ENCODE results near the gene LINC00237.

- TF ChIP-seq CTCF (IDR thresholded peaks at IDR 0.05), result no peak
- TF ChIP-seq POLR2A (IDR thresholded peaks at IDR 0.05), result no peak
Measured at GRCh38 chr20:21125072-21125848, 19.1 kb upstream of the LINC00237 start.

All from ovary (tissue), 3 donors.